ENCODE data around the gene QSER1.
"Not testable (repeated sequence)": the region's sequence is repeated elsewhere in the genome, so short reads cannot be mapped to it uniquely, and the experiment has no call there.

QSER1 gene

DNA sequence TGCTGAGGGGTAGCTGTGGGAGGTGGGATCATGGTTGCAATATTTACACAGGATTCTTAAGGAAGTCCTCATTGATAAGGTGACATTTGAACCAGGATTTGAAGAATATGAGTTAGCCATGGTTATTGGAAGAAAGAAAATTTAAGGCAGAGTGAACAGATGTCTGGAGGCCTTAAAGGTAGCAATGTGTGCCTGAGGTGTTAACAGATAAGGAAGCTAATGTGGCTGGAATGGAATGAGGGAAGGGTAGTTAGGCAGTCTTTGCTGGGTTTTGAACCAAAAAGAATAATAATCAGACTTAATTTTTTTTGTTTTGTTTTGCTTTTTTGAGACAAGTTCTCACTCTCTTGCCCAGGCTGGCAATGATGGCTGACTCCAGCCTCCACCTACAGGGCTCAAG lies 113.4 kb downstream of the QSER1 start:
- DNase-seq: no peak

DNA sequence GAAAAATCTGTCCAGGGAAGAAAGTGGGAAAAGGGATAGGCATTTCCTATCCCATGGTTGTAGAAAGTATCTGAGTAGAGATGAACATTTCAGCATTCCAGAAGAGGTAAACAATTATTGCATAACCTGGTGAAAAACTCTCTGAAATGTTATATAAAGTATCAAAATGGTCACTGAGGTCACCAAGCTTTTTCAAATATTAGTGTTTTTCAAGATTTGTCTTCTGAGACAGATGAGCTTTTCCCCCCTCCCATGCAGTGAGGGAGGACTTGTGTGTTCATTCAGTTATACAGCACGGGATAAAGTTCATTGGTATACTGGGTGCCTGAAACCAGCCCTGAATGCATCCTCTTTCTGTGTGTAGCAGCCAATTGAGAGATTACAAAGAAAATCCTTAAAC lies 121.1 kb downstream of the QSER1 start:
- no peak for DNase-seq

DNA sequence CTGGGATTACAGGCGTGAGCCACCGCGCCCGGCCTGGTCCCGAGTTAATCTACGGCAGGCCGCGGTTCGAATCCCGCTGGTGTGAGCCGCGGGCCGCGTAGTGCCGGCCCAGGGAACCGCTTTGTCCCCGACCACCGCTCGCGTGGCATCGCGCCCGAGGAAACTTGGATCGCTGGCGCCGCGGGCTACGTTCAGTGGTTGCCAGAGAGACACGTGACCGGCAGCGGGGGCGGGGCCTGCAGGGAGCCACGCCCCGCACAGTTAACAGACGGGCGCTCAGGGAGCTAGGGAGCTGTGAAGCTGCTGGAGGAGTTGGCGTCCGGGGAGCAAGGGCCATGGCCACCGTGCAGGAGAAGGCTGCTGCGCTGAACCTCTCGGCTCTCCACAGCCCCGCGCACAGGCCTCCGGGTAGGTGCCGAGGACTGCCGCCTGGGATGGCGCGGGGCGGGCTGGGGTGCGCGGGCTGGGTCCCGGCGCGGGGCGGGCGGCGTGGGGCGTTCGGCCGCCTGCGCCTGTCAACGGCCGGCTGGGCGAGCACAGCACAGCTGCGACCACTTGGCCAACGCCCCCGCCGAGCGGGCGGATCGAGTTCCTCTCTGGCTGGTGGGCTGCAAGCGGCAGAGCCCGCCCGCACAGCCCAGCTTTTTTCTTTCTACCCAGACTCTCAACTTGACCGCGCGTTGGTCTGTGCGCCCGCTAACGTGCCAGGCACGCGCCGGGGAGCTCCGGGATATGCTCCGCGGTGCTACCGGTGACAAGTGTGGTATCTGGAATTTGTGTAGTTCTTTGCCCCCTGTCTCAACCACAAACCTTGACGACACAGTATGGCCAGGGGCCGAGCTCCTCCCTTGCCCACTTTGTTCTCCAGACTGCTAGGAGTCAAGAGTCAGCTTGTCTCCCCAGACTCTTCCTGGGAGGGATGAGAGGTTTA lies 123.3 kb downstream of the QSER1 start, which contains the start of gene DEPDC7:
Gene DEPDC7 (plus strand): TSS at position 258 of the 931 bp plus-strand sequence. CDS start 78 bp downstream, at position 336.
- peak; percentile 27 to 54 (median 47) for DNase-seq

DNA sequence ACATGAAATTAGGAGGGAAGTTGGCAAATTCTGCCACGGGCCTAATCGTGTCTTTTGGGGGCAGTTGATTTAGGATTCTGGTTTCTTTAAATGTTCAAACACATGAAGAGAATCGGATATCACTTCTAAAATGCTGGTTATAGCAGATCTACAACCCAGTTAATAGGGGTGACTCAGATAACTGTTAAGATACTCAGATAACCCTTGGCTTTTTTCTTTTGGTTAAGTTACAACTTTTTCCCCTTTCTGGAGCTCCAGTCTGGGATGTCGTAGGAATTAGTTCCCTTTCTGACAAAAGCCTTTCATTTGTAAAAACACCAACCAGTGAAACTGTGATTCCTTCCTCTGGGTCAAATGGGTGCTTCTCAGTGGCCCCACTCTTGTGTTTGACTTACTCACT lies 124.0 kb downstream of the QSER1 start:
- DNase-seq: no peak

DNA sequence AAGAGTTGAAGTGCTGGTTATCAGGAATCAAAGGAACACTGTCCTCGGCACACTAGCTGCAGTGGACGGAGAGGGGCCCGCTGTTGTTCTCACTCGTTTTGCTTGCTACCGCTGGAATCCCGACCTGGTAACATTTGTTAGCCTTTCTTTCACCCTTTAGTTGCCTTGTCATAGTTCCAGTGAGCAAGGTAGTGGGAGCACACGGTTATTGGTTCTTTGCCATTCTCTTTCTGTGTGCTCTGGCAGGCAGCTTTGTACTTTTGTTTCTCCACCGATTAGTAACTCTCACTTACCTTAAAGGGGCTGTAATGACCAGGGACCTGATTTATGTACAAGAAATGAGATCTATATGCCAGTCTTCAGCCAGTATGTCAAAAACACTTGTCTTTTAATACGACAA lies 124.9 kb downstream of the QSER1 start:
- no peak for DNase-seq

DNA sequence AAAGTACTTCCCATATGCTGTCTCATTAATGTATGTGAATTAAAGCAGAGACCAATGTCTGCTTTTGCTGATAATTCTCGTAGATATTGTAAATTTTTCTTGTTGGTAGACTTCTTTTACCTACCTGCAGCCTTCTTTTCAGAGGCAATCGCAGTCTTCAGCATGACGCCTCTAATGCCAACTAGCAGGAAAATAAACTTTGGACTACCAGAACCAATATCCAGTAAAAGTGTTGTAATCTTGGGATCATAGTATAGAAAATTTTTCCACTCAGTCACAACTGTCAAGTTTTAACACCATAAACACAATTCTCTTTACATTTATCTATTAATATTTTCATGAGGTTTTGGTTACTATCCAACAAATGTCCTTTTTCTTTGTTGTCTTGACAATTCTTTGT lies 125.4 kb downstream of the QSER1 start:
- DNase-seq: no peak

DNA sequence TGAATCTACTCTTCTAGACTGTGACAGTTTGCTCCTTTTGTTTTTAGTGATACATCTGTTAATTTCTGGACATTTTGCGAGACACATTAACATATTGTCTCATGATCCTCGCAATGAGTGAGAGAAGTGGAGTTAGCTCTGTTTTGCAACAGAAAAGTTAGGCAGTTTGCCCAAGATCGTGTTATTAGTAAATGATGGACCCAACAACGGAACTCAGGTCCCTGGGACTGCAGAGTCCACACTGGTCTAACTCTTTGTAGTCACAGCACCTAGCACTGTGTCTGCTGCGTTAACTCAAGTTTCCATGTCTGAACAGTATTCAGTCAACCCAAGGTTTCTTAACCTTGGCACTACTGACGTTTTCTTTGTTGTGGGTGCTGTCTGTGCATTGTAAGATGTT lies 126.2 kb downstream of the QSER1 start:
- DNase-seq: no peak

DNA sequence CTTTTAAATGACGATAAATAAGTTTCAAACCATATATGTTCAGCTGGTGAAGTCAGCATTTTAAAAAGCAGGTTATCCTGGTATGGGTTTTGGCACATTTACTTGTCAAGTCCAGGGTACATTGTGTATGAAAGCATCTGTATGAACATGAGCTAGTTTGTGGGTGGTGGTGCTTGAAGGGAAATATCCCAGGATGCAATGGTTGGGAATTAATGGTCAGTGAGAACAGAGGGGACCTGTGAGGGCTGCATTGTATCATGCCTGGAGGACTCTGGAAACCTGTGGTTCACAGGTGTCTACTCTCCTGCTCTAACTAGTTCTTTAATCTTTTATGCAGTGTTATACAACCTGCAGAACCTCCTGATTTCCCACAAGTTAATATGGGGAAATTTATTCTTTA lies 128.9 kb downstream of the QSER1 start:
- DNase-seq: no peak

DNA sequence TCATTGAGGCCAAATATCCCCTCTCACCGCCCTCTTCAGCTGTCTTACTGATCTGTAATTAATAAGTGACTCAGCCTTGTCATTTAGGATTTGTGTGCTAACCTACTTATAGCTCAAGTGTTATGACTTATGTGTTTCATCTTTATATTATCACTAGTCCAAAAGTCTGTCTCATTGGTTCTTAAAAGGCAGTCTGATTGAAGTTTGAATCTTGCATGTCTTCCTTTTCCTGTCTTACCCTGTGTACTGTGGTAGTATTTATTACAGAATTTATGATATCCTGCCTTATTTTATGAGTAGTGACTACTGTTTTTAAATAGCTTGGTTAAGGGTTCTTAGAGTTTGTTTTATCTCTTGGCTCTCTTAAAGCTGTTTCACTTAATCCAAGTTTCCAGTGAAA lies 129.3 kb downstream of the QSER1 start:
- DNase-seq: no peak

DNA sequence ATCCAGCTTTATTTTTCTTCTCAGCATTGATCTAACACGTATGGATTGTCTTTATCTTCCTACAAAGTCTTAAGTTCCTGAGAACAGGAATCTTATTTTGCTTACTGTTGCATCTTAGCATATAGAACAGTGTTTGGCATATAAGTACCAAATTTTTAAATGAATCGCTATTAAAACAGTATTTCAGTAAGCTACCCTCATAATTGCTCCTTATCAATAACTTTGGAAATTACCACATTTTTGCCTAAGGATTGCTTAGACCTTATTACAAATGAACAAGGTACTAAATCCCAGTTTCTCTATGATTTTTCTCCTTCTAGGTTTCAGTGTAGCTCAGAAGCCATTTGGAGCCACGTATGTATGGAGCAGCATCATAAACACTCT lies 132.7 kb downstream of the QSER1 start:
- DNase-seq: no peak

DNA sequence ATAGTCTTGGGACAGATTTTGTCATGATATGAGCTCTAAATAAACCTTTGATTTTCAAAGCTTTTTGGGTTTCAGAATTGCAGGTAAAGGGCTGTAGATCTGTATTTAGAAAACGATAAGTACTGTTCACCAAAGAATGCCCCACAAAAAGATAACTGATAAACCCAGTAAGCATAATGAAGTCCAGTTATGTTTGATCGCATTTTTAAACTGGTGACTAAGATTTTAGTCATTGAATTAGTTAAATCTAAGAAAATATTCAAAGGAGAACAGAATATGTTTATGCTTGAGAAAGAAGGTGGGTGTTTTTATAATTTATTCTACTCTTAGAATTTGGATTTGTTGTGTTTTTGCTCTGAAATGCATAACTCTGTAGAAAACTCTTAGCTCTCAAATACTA lies 134.6 kb downstream of the QSER1 start:
- DNase-seq: no peak

DNA sequence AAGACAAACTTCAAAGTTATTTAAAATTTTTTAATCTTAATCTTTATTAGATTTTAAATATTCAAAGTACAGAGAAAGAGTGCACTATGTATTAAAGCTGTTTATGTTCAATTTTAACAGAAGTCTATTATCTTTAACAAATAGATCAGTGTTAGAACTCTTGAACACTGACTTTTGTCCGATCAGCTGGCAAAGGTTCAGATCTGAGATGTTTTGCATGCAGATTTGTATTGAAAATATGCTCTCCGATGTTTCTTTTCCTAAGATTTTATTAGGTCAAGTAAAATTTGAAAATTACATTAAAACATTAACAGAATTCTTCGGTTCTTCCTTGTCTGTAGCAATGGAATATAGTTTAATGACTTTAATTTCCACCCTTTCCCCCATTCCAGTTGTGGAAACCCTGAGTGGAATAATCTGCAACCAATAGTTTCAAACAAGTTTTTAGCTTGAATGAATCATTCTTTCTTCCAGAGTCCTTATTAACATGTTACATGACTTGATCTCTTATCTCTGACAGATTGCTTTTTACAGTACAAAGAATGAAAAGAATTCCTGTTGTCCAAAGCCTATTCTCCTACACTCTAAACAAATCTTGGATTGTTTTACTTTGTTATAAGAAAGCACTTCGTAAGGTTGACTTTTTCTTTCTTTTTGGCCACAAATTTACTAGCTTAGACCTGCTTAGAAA lies 135.4 kb downstream of the QSER1 start:
- no peak for DNase-seq

DNA sequence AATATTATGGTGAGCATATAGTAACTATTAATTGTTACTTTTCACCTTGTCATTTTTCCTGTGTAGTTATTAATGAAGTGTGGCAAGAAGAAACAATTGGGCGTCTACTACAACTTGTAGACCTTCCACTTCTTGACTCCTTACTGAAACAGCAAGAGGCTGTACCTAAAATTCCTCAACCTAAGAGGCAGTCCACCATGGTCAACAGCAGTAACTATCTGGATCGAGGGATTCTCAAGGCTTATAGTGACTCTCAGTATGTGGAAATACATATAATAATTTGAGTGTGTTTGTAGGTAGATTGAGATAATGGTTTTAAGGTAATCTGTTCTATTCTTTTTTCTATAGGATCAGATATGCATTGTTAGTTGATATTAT lies 135.9 kb downstream of the QSER1 start:
- no peak for DNase-seq

DNA sequence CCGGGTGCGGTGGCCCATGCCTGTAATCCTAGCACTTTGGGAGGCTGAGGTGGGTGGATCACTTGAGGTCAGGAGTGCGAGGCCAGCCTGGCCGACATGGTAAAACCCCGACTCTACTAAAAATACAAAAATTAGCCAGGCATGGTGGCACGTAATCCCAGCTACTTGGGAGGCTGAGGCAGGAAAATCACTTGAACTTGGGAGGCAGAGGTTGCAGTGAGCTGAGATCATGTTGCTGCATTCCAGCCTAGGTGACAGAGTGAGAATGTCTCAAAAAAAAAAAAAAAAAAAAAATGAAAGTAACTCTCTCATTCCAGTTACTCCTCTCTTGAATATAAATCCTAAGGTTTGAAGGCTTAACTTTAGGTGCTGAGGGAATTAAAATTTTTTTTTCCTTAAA lies 136.6 kb downstream of the QSER1 start:
- DNase-seq: not testable (repeated sequence)
